Germinal center (tissue), 1 donor: ENCODE measurements around the gene HOXD9.

Source experiments
- DNase-seq: peaks from one replicate; pipeline ENCODE4 v3.0.0; 2012; ENCODE audit warnings: mixed read lengths, low spot score

Gene HOXD9

GRCh38 chr2:176169181-176169580 lies 46.7 kb downstream of the HOXD9 start:
- DNase-seq, result no peak

DNA sequence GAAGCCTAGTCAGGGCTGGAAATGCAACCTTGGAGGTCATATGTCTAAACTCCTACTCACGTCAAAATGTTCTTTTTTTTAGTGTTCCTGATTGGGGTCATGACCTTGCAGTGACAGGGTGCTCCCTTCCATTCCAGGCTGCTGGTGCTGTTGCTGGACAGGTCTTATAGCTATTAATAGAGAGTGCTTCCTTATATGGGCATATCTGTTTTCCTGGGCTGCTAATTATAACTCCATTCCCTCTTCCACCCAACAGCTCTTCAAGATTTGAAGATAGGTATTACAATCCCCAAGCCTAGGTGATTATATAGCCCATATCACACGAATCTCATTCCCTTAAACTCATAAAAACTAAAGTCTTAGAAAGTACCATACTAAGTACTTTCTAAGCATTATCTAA lies 47.2 kb downstream of the HOXD9 start:
- no peak for DNase-seq

DNA sequence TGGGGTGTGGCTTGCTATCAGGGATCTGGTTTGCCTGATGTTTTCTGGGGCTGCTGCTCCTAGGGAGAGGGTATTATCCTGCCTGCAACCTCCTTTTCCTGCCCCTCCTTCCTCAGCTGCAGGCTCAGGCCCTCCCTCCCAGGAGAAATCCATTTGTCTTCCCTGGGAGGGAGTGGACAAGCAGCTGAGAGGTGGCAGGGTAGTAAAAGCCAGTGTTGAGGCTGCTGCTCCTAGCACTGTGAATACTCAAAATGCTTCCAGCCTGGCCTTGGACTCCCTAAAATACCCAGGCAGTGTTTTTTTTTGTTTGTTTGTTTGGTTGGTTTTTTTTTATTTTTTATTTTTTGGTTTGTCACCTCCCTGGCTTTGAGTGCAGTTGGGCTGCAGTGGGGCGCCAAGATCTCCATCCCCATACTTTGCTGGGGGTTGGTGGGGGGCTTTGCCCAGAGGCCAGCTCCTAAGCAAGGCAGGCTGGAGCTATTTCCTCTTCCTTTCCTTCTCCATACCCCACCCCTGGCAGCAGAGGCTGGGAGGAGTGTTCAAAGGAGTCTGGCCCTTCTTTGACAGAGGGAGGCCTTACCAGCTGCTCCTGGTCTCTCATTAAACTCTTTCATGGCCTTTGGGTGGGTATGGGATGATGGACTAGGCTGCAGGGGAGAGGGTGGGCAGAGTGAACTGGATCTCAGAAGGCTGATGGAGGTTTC lies 48.2 kb downstream of the HOXD9 start:
- no peak for DNase-seq

DNA sequence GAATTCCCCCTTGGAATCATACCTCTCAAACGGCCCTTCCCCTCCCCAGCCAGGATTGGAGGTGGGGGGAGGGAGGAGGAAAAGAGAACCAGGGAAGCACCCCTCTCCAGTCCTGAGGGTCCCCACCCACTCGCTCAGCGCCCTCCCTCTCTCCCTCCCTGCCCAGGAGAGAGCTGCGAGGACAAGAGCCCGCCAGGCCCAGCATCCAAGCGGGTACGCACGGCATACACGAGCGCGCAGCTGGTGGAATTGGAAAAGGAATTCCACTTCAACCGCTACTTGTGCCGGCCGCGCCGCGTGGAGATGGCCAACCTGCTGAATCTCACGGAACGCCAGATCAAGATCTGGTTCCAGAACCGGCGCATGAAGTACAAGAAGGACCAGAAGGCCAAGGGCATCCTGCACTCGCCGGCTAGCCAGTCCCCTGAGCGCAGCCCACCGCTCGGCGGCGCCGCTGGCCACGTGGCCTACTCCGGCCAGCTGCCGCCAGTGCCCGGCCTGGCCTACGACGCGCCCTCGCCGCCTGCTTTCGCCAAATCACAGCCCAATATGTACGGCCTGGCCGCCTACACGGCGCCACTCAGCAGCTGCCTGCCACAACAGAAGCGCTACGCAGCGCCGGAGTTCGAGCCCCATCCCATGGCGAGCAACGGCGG lies 49.0 kb downstream of the HOXD9 start:
- no peak for DNase-seq

- DNase-seq, result no peak
Measured at GRCh38 chr2:176172007-176172894, 49.7 kb downstream of the HOXD9 start.

DNA sequence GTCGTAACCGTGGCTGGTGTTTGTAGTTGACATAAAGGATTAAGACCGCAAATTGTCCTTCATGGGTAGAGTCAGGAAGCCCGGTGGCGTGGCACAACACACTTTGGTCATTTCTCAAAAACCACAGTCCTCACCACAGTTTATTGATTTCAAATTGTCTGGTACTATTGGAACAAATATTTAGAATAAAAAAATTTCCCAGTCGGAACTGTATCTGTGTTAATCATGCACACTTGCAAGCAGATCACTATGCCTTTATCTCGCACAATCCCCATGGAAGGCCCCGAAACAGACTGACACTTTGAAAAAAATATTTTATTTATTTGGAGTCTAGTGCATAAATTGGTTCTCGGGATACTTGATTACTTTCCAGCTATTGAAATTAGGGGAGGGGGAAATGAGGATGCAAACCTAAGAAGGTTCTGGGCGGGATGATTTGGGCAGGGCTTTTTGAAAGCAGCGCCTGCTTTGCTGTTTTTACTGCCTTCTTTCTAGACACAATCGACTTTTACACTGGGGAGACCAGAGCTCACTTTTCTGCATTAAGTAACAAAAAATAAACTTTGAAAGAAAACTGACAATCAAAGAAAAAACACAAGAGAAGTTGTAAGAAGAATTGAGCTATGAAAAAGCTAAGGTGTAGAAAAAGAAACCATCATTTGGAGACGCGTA lies 50.5 kb downstream of the HOXD9 start:
- DNase-seq, result no peak

GRCh38 chr2:176173567-176174381 lies 51.3 kb downstream of the HOXD9 start:
- DNase-seq, result no peak

DNA sequence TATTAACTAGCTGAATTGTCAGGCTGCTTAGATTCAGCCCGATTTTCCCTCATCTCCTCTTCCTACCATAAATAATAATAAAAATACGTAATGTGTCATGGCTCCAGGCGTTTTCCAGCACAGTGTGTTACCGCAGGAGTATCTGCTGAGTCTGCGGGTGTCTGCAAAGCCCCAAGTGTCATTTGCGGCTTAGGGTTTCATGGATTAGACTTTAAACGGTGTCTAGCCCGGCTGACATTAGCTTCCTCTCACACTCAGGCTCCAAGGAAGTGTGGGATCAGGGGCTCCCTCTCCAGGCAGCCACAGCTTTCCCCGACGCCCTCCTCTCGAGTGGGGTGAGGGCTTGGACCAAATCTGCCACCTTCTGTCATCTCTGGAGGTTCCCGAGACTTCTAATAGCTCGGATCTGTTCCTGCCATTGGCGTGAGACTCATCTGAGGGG lies 51.9 kb downstream of the HOXD9 start:
- DNase-seq, result no peak
